Thyroid gland (tissue), 4 donors: ENCODE data around the gene LRRC4. TPM values are rescaled to one million over a fixed set of nuclear protein-coding genes. Genes with fewer than 3 reads are reported as not detected.

Experiments
- DNase-seq, 2 donors: peaks; one replicate each; pipeline ENCODE4 v3.0.0-alpha.2; 2019
- H3K27ac ChIP-seq, 3 donors: fragments of 200-600 bp; sonication (generic); 1 replicate in 2 of 3; 2 replicates in 1 of 3; pipeline ENCODE4 v1.5.1; 2016 to 2019; ENCODE audit warnings: mild to moderate bottlenecking in 1 of 3, moderate library complexity in 1 of 3
- H3K27me3 ChIP-seq: fragments of 200-600 bp; sonication (generic); one replicate; pipeline ENCODE4 v1.5.1; 2019
- H3K36me3 ChIP-seq, 2 donors: fragments of 200-600 bp; sonication (generic); one replicate each; pipeline ENCODE4 v1.5.1; 2016 to 2019
- H3K4me1 ChIP-seq, 2 donors: fragments of 200-600 bp; sonication (generic); one replicate each; pipeline ENCODE4 v1.5.1; 2017 to 2019
- H3K4me3 ChIP-seq, 3 donors: fragments of 200-600 bp; sonication (generic); replicated peaks in 1 of 3; 1 replicate in 2 of 3; 2 replicates in 1 of 3; pipeline ENCODE4 v1.5.1; 2016; ENCODE audit warnings: mild to moderate bottlenecking in 1 of 3
- H3K9me3 ChIP-seq: fragments of 200-600 bp; sonication (generic); one replicate; pipeline ENCODE4 v1.5.1; 2017
- CTCF ChIP-seq, 6 experiments: fragments of 200-600 bp in 3 of 6; fragments of 450-650 bp in 3 of 6; sonication (generic) in 3 of 6; IDR thresholded peaks; one replicate each; pipeline ENCODE4 v1.5.1; 2016 to 2019; ENCODE audit warnings: antibody characterized with exemption in 6 of 6, mild to moderate bottlenecking in 2 of 6, inconsistent platforms in 1 of 6, moderate library complexity in 1 of 6
- POLR2A ChIP-seq, 2 donors: fragments of 450-650 bp; IDR thresholded peaks; one replicate each; pipeline ENCODE4 v1.6.1; 2017; ENCODE audit warnings: antibody characterized with exemption in 2 of 2, mild to moderate bottlenecking in 2 of 2, moderate library complexity in 1 of 2
- WGBS, 2 donors: methylation state at CpG; one replicate each; pipeline ENCODE4 v1.1.5; 2017; 5-methylcytosine and 5-hydroxymethylcytosine counted together
- intact Hi-C: fragments of 100-400 bp; cut with DNase I; formaldehyde crosslinking; loops from one replicate; pipeline ENCODE4 v1.15.1; 2023
- total RNA-seq, 4 donors: library from RNA; depleted of rRNA; stranded (reverse); fragments of >200 nt; gene quantifications; one replicate each; pipeline ENCODE4 v1.2.3, GENCODE V29; 2016

LRRC4 gene
- total RNA-seq, 4 donors from 2014 or later: 0.39 to 3.7 (median 0.95) TPM

DNA sequence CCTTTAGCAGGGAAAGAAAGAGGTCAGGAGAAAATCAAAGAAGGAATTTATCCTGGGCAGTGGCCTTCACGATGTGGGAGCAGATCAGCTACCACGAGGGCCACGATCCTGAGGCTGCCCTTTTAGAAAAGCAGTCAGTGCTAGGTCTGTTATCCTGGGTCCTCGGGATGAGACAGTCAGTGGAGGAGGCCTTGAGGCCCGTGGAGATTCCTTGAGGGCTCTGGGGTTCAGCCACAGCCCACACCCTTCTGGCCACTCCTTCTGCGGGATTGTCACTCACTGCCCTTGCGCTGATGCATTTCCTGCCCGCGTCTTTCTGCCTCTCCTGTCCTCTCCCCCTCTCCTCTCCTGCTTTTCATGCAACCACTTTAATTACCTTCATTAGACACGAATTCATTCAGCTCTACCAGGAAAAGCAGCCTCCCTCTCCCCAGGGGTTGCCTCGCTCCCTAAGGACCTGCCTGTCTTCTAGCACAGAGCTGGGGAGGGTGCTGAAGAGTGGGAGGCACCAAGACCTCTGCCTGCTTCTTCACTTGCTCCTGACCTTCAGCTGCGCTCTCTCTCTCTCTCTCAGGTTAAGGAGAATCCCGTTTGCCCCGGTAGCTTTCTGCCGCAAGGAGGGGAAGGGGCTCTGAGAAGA lies 42.6 kb upstream of the LRRC4 start:
- H3K9me3 ChIP-seq: no peaks in the 10 kb centered on the region
- no peak for TF ChIP-seq POLR2A (IDR thresholded peaks at IDR 0.05)
- TF ChIP-seq CTCF (IDR thresholded peaks at IDR 0.05): no peak
- no peaks in the 10 kb centered on the region for H3K4me1 ChIP-seq
- H3K27ac ChIP-seq: no peak overlapping the region
- H3K27me3 ChIP-seq: no peaks in the 10 kb centered on the region
- no peak overlapping the region for H3K4me3 ChIP-seq
- intact Hi-C loops: no loop called here
- H3K36me3 ChIP-seq: peaks cover 0 to 18% of the 10 kb centered on the region in 2 donors
- no peak for DNase-seq
- WGBS, 2 donors: 85 to 88% methylated on average over 15 of the region's 15 CpGs

- Histone ChIP-seq H3K9me3 (no peaks in the 10 kb centered on the region), H3K4me3 (no peak overlapping the region), H3K27ac (no peak overlapping the region), H3K36me3 (peaks cover 0 to 8% of the 10 kb centered on the region in 2 donors), H3K4me1 (no peaks in the 10 kb centered on the region), H3K27me3 (no peaks in the 10 kb centered on the region)
- 81 to 98% methylated on average over 7 to 11 of the region's 11 CpGs for WGBS, 2 donors
- no peak for DNase-seq
- intact Hi-C loops: no loop called here
- TF ChIP-seq POLR2A (IDR thresholded peaks at IDR 0.05) (no peak), CTCF (IDR thresholded peaks at IDR 0.05) (no peak)
Measured at GRCh38 chr7:128071801-128072200, 40.6 kb upstream of the LRRC4 start.

DNA sequence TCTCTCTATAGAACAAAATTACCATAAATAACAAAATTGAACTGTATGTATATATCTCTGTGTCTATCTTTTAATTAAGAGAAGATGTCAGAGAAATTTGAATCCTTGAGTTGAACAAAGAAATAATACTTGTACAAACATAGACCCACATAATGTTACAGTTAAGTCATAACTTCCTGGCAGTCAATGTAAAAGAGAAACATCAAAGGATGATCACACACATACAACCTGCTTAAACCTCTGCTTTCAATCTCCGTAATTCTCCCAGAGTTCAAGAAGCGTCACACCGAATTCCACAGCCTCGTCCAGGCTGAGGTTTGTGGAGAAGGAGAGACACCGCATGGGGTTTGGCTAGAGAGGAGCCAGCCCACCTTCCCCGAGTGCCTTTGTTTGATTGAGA lies 40.1 kb upstream of the LRRC4 start:
- Histone ChIP-seq H3K36me3 (peaks cover 0 to 8% of the 10 kb centered on the region in 2 donors), H3K27me3 (no peaks in the 10 kb centered on the region), H3K4me1 (no peaks in the 10 kb centered on the region), H3K27ac (no peak overlapping the region), H3K4me3 (no peak overlapping the region), H3K9me3 (no peaks in the 10 kb centered on the region)
- 91 to 94% methylated on average over 6 of the region's 6 CpGs for WGBS, 2 donors
- intact Hi-C loops: no loop called here
- TF ChIP-seq POLR2A (IDR thresholded peaks at IDR 0.05) (no peak), CTCF (IDR thresholded peaks at IDR 0.05) (no peak)
- no peak for DNase-seq

DNA sequence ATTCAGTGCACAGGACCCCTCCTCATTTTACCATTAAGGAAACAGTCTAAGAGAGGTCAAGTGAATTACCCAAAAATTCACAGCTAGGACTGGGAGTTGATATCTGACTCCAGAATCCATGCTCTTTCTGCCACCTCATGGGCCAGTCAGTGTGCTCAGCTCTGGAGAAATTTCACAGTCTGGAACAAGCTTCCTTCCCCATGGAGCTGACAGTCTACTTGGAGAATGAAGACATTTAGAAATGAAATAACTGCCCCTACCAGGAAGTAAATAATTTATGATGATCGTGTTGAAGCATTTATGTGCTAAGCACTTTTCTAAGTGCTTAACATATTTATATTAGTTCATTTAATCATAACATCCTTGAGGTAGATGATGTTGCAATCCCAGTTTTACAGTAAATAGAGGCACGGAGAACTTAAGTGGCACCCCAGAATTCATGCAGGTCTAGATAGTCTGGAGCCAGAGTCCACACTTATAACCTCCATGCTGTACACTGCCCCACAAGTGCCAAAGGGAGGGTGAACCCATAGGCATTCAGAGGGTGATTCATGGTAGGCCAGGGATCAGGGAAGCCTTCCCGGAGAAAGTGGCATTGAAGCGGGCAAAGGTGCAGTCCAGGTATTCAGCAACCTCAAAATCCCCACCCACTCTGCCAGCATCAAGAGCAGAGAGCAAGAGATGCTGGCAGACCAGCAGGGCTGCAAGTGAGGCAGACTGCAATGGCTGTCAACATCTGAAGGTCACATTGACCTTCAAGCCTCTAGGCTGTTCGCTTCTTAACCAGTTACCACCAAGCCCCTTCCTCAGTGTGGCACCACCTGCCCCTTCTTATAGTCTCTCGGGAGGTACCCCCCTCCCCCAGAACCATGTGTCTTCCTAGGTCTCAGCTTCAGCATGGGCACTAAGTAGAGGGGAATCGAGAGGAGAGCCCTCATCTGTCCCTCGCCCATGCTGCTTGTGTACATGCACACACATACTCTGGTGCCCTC lies 38.4 kb upstream of the LRRC4 start:
- H3K27me3 ChIP-seq: no peaks in the 10 kb centered on the region
- TF ChIP-seq CTCF (IDR thresholded peaks at IDR 0.05) (no peak), POLR2A (IDR thresholded peaks at IDR 0.05) (no peak)
- no peaks in the 10 kb centered on the region for H3K4me1 ChIP-seq
- peaks cover 0 to 4% of the 10 kb centered on the region in 2 donors for H3K36me3 ChIP-seq
- no peaks in the 10 kb centered on the region for H3K9me3 ChIP-seq
- intact Hi-C loops: no loop called here
- WGBS, 2 donors: 91 to 97% methylated on average over 8 of the region's 8 CpGs
- no peak overlapping the region for H3K27ac ChIP-seq
- DNase-seq: no peak
- no peak overlapping the region for H3K4me3 ChIP-seq

GRCh38 chr7:128068785-128069184 lies 37.5 kb upstream of the LRRC4 start:
- Histone ChIP-seq H3K36me3 (no peaks in the 10 kb centered on the region), H3K27ac (no peak overlapping the region), H3K27me3 (no peaks in the 10 kb centered on the region), H3K4me1 (no peaks in the 10 kb centered on the region), H3K9me3 (no peaks in the 10 kb centered on the region), H3K4me3 (no peak overlapping the region)
- 94 to 96% methylated on average over 6 of the region's 8 CpGs for WGBS, 2 donors
- TF ChIP-seq POLR2A (IDR thresholded peaks at IDR 0.05) (no peak), CTCF (IDR thresholded peaks at IDR 0.05) (no peak)
- intact Hi-C loops: no loop called here
- no peak for DNase-seq
